ENCODE measurements around the gene HNF4A.

DNA sequence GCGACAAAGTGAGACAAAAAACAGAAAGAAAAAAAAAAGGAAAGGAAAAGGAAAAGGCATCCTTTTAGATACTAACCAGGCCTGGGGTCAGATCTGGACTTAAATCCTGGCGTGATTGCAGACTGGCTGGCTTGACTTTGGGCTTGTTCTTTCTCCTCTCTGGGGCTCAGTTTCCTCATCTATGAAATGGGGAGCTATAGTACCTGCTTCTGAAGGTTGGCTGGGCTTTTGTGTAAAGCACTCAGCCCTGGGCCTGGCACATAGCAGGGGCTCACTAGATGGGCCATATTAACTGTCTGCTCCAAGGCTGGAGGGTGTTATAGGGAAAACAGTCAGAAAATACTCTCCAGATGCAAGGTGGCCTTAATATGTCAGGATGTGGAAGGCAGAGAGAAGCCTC lies 19.8 kb upstream of the HNF4A start:
- TF ChIP-seq, protein P1, sequence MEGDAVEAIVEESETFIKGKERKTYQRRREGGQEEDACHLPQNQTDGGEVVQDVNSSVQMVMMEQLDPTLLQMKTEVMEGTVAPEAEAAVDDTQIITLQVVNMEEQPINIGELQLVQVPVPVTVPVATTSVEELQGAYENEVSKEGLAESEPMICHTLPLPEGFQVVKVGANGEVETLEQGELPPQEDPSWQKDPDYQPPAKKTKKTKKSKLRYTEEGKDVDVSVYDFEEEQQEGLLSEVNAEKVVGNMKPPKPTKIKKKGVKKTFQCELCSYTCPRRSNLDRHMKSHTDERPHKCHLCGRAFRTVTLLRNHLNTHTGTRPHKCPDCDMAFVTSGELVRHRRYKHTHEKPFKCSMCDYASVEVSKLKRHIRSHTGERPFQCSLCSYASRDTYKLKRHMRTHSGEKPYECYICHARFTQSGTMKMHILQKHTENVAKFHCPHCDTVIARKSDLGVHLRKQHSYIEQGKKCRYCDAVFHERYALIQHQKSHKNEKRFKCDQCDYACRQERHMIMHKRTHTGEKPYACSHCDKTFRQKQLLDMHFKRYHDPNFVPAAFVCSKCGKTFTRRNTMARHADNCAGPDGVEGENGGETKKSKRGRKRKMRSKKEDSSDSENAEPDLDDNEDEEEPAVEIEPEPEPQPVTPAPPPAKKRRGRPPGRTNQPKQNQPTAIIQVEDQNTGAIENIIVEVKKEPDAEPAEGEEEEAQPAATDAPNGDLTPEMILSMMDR (IDR thresholded peaks at IDR 0.05): no peak
- no peak for TF ChIP-seq EZH2 (IDR thresholded peaks at IDR 0.05; ENCODE audit: borderline replicate concordance, insufficient read depth, low read depth, low read length, poor library complexity, severe bottlenecking)

Data from B cell (primary cell).